ENCODE measurements around the gene PROX1.

GRCh38 chr1:214086945-214087344 is 99.2 kb downstream of the PROX1 start:
- TF ChIP-seq, protein P1, sequence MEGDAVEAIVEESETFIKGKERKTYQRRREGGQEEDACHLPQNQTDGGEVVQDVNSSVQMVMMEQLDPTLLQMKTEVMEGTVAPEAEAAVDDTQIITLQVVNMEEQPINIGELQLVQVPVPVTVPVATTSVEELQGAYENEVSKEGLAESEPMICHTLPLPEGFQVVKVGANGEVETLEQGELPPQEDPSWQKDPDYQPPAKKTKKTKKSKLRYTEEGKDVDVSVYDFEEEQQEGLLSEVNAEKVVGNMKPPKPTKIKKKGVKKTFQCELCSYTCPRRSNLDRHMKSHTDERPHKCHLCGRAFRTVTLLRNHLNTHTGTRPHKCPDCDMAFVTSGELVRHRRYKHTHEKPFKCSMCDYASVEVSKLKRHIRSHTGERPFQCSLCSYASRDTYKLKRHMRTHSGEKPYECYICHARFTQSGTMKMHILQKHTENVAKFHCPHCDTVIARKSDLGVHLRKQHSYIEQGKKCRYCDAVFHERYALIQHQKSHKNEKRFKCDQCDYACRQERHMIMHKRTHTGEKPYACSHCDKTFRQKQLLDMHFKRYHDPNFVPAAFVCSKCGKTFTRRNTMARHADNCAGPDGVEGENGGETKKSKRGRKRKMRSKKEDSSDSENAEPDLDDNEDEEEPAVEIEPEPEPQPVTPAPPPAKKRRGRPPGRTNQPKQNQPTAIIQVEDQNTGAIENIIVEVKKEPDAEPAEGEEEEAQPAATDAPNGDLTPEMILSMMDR (IDR thresholded peaks at IDR 0.05; ENCODE audit: low read depth, low read length, poor library complexity, severe bottlenecking): no peak
- TF ChIP-seq EZH2phosphoT487 (IDR thresholded peaks at IDR 0.05; ENCODE audit: borderline replicate concordance, low read length): no peak

Data from DOHH2 (cell line).